Stimulated activated CD4-positive, alpha-beta T cell treated with anti-CD3 and anti-CD28 coated beads, Interleukin-2, amount 100 ng/mL, for 24 hours (primary cell): ENCODE measurements around the gene TCEAL8.

Experiments
- DNase-seq, 2 donors: peaks; one replicate each; pipeline ENCODE4 v3.0.0-alpha.2; 2020

TCEAL8 gene

DNA sequence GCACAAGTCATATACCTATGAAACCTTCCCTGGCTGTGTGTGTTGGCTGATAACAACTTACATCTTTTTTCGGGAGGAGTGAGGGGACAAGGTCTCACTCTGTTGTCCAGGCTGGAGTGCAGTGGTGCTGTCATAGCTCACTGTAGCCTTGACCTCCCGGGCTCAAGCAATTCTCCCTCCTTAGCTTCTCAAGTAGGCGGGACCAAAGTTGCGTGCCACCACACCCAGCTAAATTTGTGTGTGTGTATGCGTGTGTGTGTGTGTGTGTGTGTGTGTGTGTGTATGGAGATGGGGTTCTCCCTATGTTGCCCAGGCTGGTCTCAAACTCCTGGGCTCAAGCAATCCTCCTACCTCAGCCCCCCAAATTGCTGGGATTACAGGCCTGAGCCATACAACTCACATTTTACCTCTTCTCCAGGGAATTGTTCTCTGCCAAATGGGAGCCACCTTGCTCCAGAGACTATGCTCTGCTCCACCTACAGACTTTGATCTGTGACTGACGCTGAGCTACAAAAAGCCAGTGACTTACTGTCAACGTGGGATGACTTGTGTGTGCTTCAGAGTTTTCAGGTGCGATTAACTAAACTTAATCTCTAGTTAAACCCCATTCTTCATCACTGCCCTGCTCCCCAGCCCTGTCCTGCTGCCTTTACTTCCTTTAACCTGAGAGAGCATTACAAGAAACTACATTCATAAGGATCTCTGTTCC is 42.1 kb downstream of the TCEAL8 start:
- no peak for DNase-seq

DNA sequence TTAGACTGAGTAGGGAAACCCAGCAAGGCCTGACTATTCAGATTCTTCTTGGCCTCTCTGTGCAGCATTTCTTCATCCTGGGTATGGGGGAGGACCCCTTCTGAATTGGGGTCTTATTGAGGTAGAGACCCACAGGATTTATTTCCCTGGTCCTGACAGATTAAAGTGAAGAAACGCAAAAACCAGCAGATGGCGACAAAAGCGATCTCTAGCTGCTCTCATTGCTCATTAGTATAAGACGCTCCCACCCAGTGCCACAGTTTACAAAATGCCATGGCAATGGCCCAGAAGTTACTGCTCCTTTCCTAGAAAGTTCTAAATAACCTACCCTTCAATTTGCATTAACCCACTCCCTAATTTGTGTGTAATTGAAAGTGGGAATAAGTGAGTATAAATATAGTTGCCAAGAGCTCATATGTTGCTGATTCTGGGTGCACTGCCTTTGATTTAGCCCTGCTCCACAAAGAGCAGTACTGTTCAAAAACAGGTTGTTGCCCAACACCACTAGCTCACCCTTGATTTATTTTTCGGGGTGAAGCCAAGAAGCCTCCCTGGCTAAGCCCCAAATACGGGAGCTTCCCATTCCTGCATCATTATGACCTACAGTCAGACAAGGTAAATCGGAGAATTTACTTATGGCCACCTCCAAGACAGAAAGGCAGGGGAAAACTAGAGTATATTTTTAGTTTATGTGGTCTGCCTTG is 43.8 kb downstream of the TCEAL8 start:
- peak; percentile 33 to 43 for DNase-seq

DNA sequence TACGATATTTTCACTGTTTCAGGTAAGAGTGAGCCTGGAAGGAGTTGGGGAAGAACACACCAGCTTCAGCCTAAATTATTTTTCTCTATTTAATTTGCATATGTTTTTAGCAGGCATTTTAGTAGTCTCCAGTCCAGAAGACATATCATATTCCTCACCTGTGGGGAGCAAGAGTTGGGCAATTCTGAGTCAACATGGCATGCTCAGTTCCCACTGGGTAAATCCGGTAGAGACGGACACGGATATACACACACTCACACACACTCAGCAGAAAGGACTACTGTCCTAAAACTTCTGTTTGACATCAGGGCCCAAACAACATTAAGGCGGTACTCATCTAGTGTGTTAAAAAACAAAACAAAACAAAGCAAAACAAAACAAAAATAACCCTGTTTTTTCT is 44.9 kb downstream of the TCEAL8 start:
- no peak for DNase-seq
